Measurements from ENCODE around the gene KRTAP4-11. TPM values are rescaled to one million over a fixed set of nuclear protein-coding genes. Genes with fewer than 3 reads are reported as not detected.

KRTAP4-11 gene
- total and polyA plus RNA-seq, 2 of the 8 experiments (the other 6 are each of a cell fraction or from before 2014, with no cell fraction given), result not detected

- TF ChIP-seq CHD7 (IDR thresholded peaks at IDR 0.05; ENCODE audit: insufficient replicate concordance, low read length) (no peak), SAP30 (IDR thresholded peaks at IDR 0.05; ENCODE audit: insufficient read depth, insufficient replicate concordance, low read length) (no peak)
Observed at GRCh38 chr17:41144846-41145245, 26.7 kb upstream of the KRTAP4-11 start (continued).
